ENCODE measurements around the gene ALDH3B2. TPM values are rescaled to one million over a fixed set of nuclear protein-coding genes. Genes with fewer than 3 reads are reported as not detected.
"Not testable (repeated sequence)": the region's sequence is repeated elsewhere in the genome, so short reads cannot be mapped to it uniquely, and the experiment has no call there.

Gene ALDH3B2
- total RNA-seq, 8 experiments from 2014 or later, result 0.08 to 0.57 (median 0.15) TPM; not detected in 4

GRCh38 chr11:67642173-67643120, 32.0 kb downstream of the ALDH3B2 start:
- in situ Hi-C loops (cut with MboI; ENCODE audit: low pct_unique_long_range_greater_than_20kb in 2 of 9, low sequenced_read_pairs in 9 of 9, unreplicated experiment in 9 of 9), result loop anchor here in 1 of 9 experiments (25.0 kb wide), 1 partner anchor 145 kb away; no protein-coding TSS in a partner anchor

DNA sequence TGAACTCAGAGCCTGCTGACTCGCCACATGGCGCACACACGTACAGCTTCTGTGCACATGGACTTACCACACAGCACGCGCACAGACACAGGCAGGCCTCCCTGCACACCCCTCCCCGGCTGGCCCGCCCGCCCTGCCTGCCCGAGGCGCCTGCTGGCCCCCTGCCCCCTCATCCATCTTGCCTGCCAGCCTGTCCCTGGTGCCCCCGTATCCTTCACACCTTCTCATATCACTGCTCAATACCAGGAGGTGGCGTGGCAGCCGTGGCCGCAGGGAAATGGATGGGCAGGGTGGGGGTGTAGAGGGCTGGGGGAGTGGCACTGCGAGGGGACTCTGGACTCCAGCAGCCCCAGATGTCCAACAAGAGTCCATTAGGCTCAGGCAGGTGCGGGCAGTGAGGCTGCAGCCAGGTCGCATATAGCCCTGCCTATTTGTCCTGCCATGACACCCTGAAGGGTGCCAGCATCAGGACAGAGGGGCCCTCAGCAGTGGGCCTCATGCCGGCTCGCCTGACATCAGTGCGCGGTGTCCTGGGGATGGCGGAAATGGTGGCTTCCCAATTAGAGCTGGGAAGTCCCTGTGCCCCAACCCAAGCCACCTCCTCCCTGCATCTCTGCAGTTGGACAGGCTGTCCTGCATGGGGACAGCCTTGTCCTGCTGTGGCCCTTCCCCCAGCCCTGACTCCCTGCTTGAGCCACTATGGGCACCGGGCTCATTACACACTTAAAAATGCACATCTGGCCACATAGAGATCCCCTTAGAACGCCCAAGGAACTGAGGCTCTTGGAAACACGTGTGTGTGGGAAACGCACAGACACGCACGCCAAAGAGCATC, 32.9 kb downstream of the ALDH3B2 start:
- in situ Hi-C loops (cut with MboI; ENCODE audit: low pct_unique_long_range_greater_than_20kb in 2 of 9, low sequenced_read_pairs in 9 of 9, unreplicated experiment in 9 of 9), result loop anchor here in 1 of 9 experiments (25.0 kb wide), 1 partner anchor 146 kb away; no protein-coding TSS in a partner anchor
- 8 to 100% (median 53%) methylated on average over 2 to 5 of the region's 28 CpGs; no CpG with 5 or more reads in 6 of the 10 experiments for WGBS, 10 experiments
- Histone ChIP-seq H3K4me1 (replicated peaks in 1 of 2) (peaks cover 19 to 21% of the 10 kb centered on the region in 2 donors), H3K4me3 (no peak overlapping the region), H3K27ac (no peak overlapping the region)
- ATAC-seq (replicated peaks in 6 of 8), result peak in 7 of 8 experiments; percentile 23 to 73 (median 56)

More at GRCh38 chr11:67642173-67643120, 32.0 kb downstream of the ALDH3B2 start:
- H3K4me1 ChIP-seq (replicated peaks in 1 of 2), result peaks cover 19 to 21% of the 10 kb centered on the region in 2 donors
- 44 to 94% (median 82%) methylated on average over 1 to 9 of the region's 15 CpGs; no CpG with 5 or more reads in 5 of the 10 experiments for WGBS, 10 experiments
- H3K27ac ChIP-seq, result no peak overlapping the region
- ATAC-seq (replicated peaks in 6 of 8), result no peak
- H3K4me3 ChIP-seq, result no peak overlapping the region

DNA sequence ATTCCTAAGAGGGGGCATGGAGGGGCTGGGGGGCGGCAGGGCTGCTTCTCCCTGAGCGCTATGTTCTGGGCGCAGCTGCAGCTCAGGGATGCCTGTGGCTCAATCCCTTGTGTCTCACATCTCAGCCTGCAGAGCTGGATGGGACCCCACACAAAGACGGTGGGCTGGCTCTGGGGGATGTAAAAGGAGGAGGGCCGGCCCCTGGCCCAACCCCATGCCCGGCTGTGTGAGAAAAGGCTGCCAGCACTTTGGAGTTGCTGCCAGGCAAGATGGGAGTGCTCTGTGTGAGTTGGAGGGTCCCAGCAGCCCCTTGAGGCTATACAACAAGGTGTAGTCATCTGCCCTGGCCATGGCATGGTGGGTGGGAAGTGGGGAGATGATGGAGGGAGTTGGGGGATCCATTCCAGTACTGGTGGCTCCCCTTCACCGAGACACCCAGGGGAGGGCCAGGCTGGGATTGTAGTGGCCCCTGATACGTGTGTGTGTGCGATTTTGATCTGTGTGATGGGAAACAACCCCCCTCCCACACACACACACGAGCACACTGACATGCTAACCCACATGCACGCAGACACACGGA, 33.6 kb downstream of the ALDH3B2 start:
- H3K27ac ChIP-seq, result no peak overlapping the region
- no peak overlapping the region for H3K4me3 ChIP-seq
- in situ Hi-C loops (cut with MboI; ENCODE audit: low pct_unique_long_range_greater_than_20kb in 2 of 9, low sequenced_read_pairs in 9 of 9, unreplicated experiment in 9 of 9), result loop anchor here in 1 of 9 experiments (25.0 kb wide), 1 partner anchor 146 kb away; no protein-coding TSS in a partner anchor
- WGBS, 10 experiments, result 0 to 100% methylated on average over 1 to 4 of the region's 12 CpGs; no CpG with 5 or more reads in 8 of the 10 experiments
- H3K4me1 ChIP-seq (replicated peaks in 1 of 2), result peaks cover 19 to 21% of the 10 kb centered on the region in 2 donors
- peak in 3 of 8 experiments; percentile 1 to 10 (median 7) for ATAC-seq (replicated peaks in 6 of 8)

- in situ Hi-C loops (cut with MboI; ENCODE audit: low pct_unique_long_range_greater_than_20kb in 2 of 9, low sequenced_read_pairs in 9 of 9, unreplicated experiment in 9 of 9), result loop anchor here in 1 of 9 experiments (25.0 kb wide), 1 partner anchor 147 kb away; no protein-coding TSS in a partner anchor
- ATAC-seq (replicated peaks in 6 of 8), result peak; percentile 66 to 98 (median 82)
- Histone ChIP-seq H3K4me1 (replicated peaks in 1 of 2) (peaks cover 19 to 21% of the 10 kb centered on the region in 2 donors), H3K4me3 (no peak overlapping the region), H3K27ac (no peak overlapping the region)
- 20 to 100% (median 75%) methylated on average over 1 to 10 of the region's 23 CpGs; no CpG with 5 or more reads in 6 of the 10 experiments for WGBS, 10 experiments
Observed at GRCh38 chr11:67640021-67640757, 34.2 kb downstream of the ALDH3B2 start.

- WGBS, 10 experiments, result 80 to 100% methylated on average over 1 of the region's 18 CpGs; no CpG with 5 or more reads in 8 of the 10 experiments
- Histone ChIP-seq H3K4me3 (no peak within 1 kb of the TSS), H3K27ac (no peak within 1 kb of the TSS), H3K4me1 (replicated peaks in 1 of 2) (peaks cover 19 to 21% of the 10 kb centered on the region in 2 donors)
- ATAC-seq (replicated peaks in 6 of 8), result peak in 5 of 8 experiments; percentile 8 to 59 (median 53)
- in situ Hi-C loops (cut with MboI; ENCODE audit: low pct_unique_long_range_greater_than_20kb in 2 of 9, low sequenced_read_pairs in 9 of 9, unreplicated experiment in 9 of 9), result loop anchor here in 1 of 9 experiments (25.0 kb wide), 1 partner anchor 148 kb away; no protein-coding TSS in a partner anchor
Observed at GRCh38 chr11:67639438-67639859, 35.0 kb downstream of the ALDH3B2 start, which contains the start of gene TBX10. Gene TBX10, minus strand, starts transcription at chr11:67639763. Its CDS starts 291 bp downstream, at chr11:67639472.

DNA sequence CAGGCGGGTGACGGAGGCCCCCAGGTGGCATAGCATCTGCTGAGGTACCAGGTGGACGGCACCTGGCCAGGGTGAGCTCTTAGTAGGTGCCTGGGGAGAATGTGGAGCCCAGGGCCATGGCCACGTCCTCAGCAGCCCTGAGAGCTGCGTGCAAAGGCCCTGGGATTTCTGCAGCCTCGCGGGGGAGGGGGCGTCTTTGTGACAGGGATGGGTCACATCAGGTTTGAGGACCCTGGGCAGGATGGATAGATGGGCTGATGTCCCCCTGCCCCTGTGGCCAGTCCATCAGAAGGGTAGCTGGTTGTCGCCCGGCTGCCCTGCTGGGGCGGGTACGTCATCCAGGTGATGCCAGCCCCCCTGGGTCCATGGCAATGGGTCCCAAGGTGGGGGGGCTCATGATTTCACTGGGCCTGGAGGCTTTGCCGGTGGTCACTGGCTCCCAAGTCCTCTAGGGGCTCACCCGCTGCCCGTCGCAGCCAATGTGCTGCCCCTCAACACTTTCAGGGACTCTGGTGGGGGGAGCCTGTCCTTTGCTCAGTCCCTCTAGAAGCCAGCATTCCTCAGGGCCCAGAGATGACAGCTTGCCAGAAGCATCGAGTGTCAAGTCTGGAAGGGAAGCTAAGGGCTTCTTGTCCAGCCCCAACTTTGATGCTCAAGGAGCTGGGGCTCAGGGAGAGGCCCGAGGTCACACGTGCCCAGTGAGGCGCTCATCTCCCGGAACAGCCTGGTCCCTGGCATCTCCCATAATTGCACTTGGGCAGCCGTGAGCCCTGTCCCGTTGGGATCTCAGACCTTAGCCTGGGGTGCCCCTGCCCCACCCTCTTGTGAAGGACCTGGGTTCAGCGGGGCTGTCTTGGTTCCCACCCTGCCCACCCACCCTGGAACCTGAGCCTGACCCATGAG, 35.6 kb downstream of the ALDH3B2 start:
- 67 to 100% (median 86%) methylated on average over 1 to 9 of the region's 24 CpGs; no CpG with 5 or more reads in 6 of the 10 experiments for WGBS, 10 experiments
- Histone ChIP-seq H3K4me1 (replicated peaks in 1 of 2) (peaks cover 19 to 21% of the 10 kb centered on the region in 2 donors), H3K4me3 (no peak overlapping the region), H3K27ac (no peak overlapping the region)
- in situ Hi-C loops (cut with MboI; ENCODE audit: low pct_unique_long_range_greater_than_20kb in 2 of 9, low sequenced_read_pairs in 9 of 9, unreplicated experiment in 9 of 9), result loop anchor here in 1 of 9 experiments (25.0 kb wide), 1 partner anchor 149 kb away; no protein-coding TSS in a partner anchor
- no peak for ATAC-seq (replicated peaks in 6 of 8)

DNA sequence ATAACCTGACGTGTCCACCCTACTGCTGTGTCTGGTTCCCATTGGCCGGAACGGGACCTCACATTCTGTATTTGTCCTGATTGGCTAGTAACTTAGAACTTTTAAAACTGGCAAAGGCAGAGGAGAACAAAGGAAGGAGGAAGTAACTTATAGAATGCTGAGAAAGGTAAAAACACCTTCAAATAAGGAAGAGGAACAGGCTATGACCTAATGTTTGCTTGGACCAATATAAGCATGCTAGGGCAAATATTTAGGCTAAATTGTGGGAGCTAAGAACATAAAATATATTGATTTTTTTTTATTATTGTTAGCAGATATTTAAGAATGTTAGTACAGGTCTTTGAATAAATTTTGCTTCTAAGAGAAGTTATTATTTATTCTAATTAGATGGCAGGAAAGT, 37.0 kb downstream of the ALDH3B2 start:
- H3K4me1 ChIP-seq (replicated peaks in 1 of 2), result peaks cover 19 to 21% of the 10 kb centered on the region in 2 donors
- in situ Hi-C loops (cut with MboI; ENCODE audit: low pct_unique_long_range_greater_than_20kb in 2 of 9, low sequenced_read_pairs in 9 of 9, unreplicated experiment in 9 of 9), result loop anchor here in 1 of 9 experiments (25.0 kb wide), 1 partner anchor 150 kb away; no protein-coding TSS in a partner anchor
- H3K27ac ChIP-seq; H3K4me3 ChIP-seq; ATAC-seq (replicated peaks in 6 of 8): not testable (repeated sequence)
- 93% methylated on average over 2 of the region's 3 CpGs; no CpG with 5 or more reads in 9 of the 10 experiments for WGBS, 10 experiments

GRCh38 chr11:67636962-67637361, 37.5 kb downstream of the ALDH3B2 start:
- no peak for ATAC-seq (replicated peaks in 6 of 8)
- peaks cover 19 to 21% of the 10 kb centered on the region in 2 donors for H3K4me1 ChIP-seq (replicated peaks in 1 of 2)
- 10 to 100% (median 96%) methylated on average over 1 to 5 of the region's 6 CpGs; no CpG with 5 or more reads in 3 of the 10 experiments for WGBS, 10 experiments
- H3K27ac ChIP-seq, result no peak overlapping the region
- H3K4me3 ChIP-seq, result no peak overlapping the region
- in situ Hi-C loops (cut with MboI; ENCODE audit: low pct_unique_long_range_greater_than_20kb in 2 of 9, low sequenced_read_pairs in 9 of 9, unreplicated experiment in 9 of 9), result loop anchor here in 1 of 9 experiments (25.0 kb wide), 1 partner anchor 150 kb away; no protein-coding TSS in a partner anchor

- 33 to 100% (median 90%) methylated on average over 1 to 3 of the region's 4 CpGs; no CpG with 5 or more reads in 3 of the 10 experiments for WGBS, 10 experiments
- in situ Hi-C loops (cut with MboI; ENCODE audit: low pct_unique_long_range_greater_than_20kb in 2 of 9, low sequenced_read_pairs in 9 of 9, unreplicated experiment in 9 of 9), result loop anchor here in 1 of 9 experiments (25.0 kb wide), 1 partner anchor 152 kb away; no protein-coding TSS in a partner anchor
- no peak for ATAC-seq (replicated peaks in 6 of 8)
- Histone ChIP-seq H3K4me1 (replicated peaks in 1 of 2) (peaks cover 14 to 19% of the 10 kb centered on the region in 2 donors), H3K4me3 (no peak overlapping the region), H3K27ac (no peak overlapping the region)
Observed at GRCh38 chr11:67635231-67635521, 39.2 kb downstream of the ALDH3B2 start.

- Histone ChIP-seq H3K4me1 (replicated peaks in 1 of 2) (peaks cover 9 to 13% of the 10 kb centered on the region in 2 donors), H3K27ac (no peak overlapping the region), H3K4me3 (no peak overlapping the region)
- 38 to 100% (median 78%) methylated on average over 1 to 6 of the region's 20 CpGs; no CpG with 5 or more reads in 4 of the 10 experiments for WGBS, 10 experiments
- ATAC-seq (replicated peaks in 6 of 8), result no peak
- in situ Hi-C loops (cut with MboI; ENCODE audit: low pct_unique_long_range_greater_than_20kb in 2 of 9, low sequenced_read_pairs in 9 of 9, unreplicated experiment in 9 of 9), result loop anchor here in 1 of 9 experiments (25.0 kb wide), 1 partner anchor 153 kb away; no protein-coding TSS in a partner anchor
Observed at GRCh38 chr11:67634366-67635230, 39.8 kb downstream of the ALDH3B2 start.
